Epithelial cell of proximal tubule (primary cell): ENCODE measurements around the gene KCNIP1. TPM values are rescaled to one million over a fixed set of nuclear protein-coding genes. Genes with fewer than 3 reads are reported as not detected.

ENCODE experiments used
- DNase-seq: peaks from one replicate; pipeline ENCODE4 v3.0.0-alpha.2; 2011; ENCODE audit warnings: low read depth
- H3K4me3 ChIP-seq: 2 replicates; pipeline ENCODE4 v1.5.1; 2011; ENCODE audit warnings: low read depth, mild to moderate bottlenecking, low read length
- total RNA-seq: library from RNA; depleted of rRNA; stranded (reverse); fragments of >200 nt; gene quantifications from 2 replicates; pipeline ENCODE4 v1.2.3, GENCODE V29; 2015
- TF ChIP-seq, protein P1 (sequence below): conservative IDR thresholded peaks from 2 replicates; pipeline ENCODE4 v1.5.1; 2012; ENCODE audit warnings: low read depth, mild to moderate bottlenecking, low read length

KCNIP1 gene
- total RNA-seq, 1 donor from 2014 or later: 2.0 TPM

DNA sequence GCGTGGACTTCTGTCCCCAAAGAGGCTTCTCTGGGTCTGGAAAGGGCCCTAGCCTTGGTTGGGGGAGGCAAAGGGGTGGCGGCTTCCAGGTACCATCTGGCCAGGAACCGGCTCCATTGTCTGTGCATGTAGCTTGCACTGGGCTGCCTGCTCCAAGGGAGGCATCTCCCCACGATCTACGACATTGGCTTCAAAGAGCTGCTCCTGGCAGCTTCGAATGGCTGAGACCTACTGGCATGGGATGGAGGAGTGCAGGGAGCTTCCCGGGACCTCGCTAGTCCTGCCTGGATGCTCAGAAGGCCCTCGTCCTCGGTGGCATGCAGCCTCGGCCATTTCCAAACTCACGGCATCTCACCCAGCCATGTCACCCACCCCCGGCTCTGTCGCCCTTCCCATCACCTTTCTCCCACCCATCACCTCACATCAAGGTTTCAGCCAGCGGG, 137.8 kb downstream of the KCNIP1 start:
- DNase-seq: no peak
- TF ChIP-seq, protein P1, sequence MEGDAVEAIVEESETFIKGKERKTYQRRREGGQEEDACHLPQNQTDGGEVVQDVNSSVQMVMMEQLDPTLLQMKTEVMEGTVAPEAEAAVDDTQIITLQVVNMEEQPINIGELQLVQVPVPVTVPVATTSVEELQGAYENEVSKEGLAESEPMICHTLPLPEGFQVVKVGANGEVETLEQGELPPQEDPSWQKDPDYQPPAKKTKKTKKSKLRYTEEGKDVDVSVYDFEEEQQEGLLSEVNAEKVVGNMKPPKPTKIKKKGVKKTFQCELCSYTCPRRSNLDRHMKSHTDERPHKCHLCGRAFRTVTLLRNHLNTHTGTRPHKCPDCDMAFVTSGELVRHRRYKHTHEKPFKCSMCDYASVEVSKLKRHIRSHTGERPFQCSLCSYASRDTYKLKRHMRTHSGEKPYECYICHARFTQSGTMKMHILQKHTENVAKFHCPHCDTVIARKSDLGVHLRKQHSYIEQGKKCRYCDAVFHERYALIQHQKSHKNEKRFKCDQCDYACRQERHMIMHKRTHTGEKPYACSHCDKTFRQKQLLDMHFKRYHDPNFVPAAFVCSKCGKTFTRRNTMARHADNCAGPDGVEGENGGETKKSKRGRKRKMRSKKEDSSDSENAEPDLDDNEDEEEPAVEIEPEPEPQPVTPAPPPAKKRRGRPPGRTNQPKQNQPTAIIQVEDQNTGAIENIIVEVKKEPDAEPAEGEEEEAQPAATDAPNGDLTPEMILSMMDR: no peak
- no peak overlapping the region for H3K4me3 ChIP-seq

DNA sequence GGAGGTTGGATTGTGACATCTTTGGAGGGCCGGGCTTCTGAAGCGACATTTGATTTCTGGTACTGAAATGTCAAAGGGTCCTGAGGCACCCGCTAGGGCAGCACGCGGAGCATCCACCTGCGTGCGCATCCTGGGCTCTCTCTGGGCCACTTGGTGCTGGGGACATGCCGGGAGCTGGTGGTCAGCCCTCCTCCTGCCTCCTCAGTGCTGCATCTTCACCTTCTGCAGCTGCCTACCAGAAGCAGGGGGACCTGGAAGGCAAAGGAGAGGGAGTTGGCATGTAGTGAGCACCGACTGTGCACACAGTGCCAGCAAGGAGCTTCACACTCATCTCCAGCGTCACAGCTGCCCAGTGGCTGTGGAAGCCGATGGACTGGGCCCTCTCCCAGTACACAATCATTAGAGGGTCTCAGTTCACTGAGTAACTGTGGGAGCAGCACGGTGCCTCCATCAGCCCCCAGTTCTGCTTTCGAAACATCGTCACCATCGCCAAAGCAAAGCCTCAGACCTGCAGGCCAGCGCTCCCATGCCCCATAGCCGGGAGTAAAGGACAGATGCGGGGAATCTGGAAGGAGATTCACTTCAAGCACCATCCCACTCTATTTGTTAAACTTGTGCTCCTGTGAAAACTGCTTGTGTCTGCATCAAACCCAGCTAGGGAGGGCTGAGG, 138.4 kb downstream of the KCNIP1 start:
- DNase-seq: no peak
- TF ChIP-seq, protein P1: no peak

DNA sequence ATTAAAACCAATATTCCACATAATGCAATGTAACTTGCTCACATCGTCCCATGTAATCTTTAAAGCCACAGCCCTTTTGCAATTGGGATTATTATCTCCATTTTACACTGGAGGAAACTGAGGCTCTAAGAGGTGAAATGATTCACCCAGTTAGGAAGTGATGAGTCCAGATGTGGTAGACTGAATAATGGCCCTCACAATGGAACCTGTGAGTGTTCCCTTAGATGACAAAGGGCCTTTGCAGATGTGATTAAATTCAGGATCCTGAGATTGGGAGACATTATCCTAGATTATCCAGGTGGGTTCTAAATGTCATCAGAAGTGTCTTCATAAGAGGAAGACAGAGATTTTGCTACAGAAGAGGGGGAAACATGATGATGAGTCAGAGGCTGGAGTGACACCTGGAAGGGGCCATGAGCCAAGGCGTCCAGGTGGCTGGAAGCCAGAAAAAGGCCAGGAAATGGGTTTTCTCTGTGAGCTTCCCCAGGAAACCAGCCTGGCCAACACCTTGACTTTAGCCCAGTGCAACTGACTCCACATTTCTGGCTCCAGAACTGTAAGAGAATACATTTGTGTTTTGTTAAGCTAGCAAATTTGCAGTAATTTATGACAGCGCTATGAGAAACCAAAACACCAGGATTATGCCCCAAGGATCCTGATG, 139.1 kb downstream of the KCNIP1 start:
- H3K4me3 ChIP-seq: no peak overlapping the region
- TF ChIP-seq, protein P1: no peak
- DNase-seq: no peak

More for the DNA sequence above, 138.4 kb downstream of the KCNIP1 start:
- H3K4me3 ChIP-seq: no peak overlapping the region

DNA sequence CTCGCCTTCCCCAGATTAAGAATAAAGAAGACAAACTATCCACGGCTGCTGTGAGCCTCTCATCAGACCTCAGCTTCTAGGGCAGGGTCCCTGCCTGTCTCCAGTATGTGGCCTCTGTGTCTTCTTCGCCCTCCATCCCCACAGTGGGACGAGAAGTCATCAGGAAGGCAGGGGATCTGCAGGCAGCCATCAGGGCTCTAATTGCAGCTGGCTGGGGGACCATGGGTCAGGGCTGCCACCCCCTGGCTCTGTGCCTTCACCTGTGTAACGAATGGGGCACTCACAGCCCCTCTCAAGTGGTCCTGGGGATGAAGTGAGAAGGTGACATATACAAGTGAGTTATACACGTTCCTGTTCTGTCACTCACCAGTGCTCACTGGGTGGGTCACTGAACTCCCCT, 139.8 kb downstream of the KCNIP1 start:
- no peak for DNase-seq
- H3K4me3 ChIP-seq: no peak overlapping the region
- TF ChIP-seq, protein P1: no peak

DNA sequence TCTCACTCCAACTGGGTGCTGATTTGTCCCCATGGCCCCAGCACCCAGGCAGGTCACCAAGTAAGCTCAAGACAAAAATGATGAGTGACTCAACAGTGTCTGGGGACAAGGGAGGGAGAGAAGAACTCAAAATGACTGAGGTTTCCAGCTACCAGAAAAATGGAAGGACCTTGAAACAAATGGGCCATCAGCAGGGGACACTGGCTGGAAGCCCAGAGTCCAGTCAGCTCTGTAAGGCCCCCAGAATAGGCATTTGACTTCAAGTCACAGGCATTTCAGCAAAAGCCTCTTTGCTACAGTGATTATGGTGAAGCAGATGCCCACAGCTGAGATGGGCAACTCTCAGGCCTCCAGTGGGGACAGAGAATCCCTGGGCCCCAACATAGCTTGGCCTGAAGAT, 140.7 kb downstream of the KCNIP1 start:
- TF ChIP-seq, protein P1: no peak
- no peak for DNase-seq
- H3K4me3 ChIP-seq: no peak overlapping the region

DNA sequence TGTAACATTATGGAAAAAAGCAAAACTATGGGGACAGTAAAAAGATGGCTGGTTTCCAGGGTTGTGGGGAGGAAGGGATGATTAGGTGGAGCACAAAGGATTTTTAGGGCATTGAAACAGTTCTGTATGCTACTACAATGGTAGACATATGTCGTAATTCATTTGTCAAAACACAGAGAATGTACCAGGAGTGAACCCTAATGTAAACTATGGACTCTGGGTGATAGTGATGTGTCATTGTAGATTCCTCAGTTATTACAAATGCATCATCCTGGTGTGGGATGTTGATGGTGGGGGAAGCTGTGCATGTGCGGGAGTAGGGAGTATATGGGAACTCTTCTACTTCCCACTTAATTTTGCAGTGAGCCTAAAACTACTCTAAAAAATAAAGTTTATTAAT, 144.7 kb downstream of the KCNIP1 start:
- H3K4me3 ChIP-seq: no peak overlapping the region
- DNase-seq: no peak
- TF ChIP-seq, protein P1: no peak
